Breast epithelium (tissue), 4 donors: ENCODE results near the gene CDCP2. TPM values are rescaled to one million over a fixed set of nuclear protein-coding genes. Genes with fewer than 3 reads are reported as not detected.
"Not testable (repeated sequence)": the region's sequence is repeated elsewhere in the genome, so short reads cannot be mapped to it uniquely, and the experiment has no call there.

Source experiments
- DNase-seq, 2 donors: peaks; one replicate each; pipeline ENCODE4 v3.0.0-alpha.2; 2019; ENCODE audit warnings: low spot score in 2 of 2
- H3K27ac ChIP-seq, 2 donors: fragments of 200-600 bp; sonication (generic) in 1 of 2; one replicate each; pipeline ENCODE4 v1.5.1; 2016 to 2019; ENCODE audit warnings: mild to moderate bottlenecking in 1 of 2
- H3K27me3 ChIP-seq, 2 donors: fragments of 200-600 bp; sonication (generic) in 1 of 2; one replicate each; pipeline versions ENCODE4 v1.5.1 to v1.6.0; 2017 to 2019; ENCODE audit warnings: control low read depth in 1 of 2, mild to moderate bottlenecking in 1 of 2
- H3K36me3 ChIP-seq: fragments of 200-600 bp; one replicate; pipeline ENCODE4 v1.5.1; 2019
- H3K4me1 ChIP-seq, 2 donors: fragments of 200-600 bp; sonication (generic); one replicate each; pipeline ENCODE4 v1.5.1; 2016 to 2019; ENCODE audit warnings: control low read depth in 1 of 2
- H3K4me3 ChIP-seq, 3 donors: fragments of 200-600 bp; sonication (generic); 1 replicate in 2 of 3; 2 replicates in 1 of 3; pipeline ENCODE4 v1.5.1; 2016 to 2019; ENCODE audit warnings: mild to moderate bottlenecking in 3 of 3, moderate library complexity in 2 of 3
- H3K9me3 ChIP-seq, 2 donors: fragments of 200-600 bp; sonication (generic) in 1 of 2; one replicate each; pipeline ENCODE4 v1.5.1; 2016 to 2019; ENCODE audit warnings: control low read depth in 1 of 2
- POLR2A ChIP-seq: fragments of 450-650 bp; IDR thresholded peaks from one replicate; pipeline ENCODE4 v1.6.1; 2016; ENCODE audit warnings: antibody characterized with exemption, mild to moderate bottlenecking, moderate library complexity
- POLR2AphosphoS5 ChIP-seq, 3 donors: sonication (generic); formaldehyde crosslinking; IDR thresholded peaks; one replicate each; pipeline ENCODE4 v1.6.1; 2017; ENCODE audit warnings: antibody characterized with exemption in 3 of 3
- intact Hi-C: fragments of 100-400 bp; cut with DNase I; formaldehyde crosslinking; loops from one replicate; pipeline ENCODE4 v1.15.1; 2023; ENCODE audit warnings: low total_unique reads
- total RNA-seq, 3 donors: library from RNA; depleted of rRNA; stranded (reverse); fragments of >200 nt; gene quantifications; one replicate each; pipeline ENCODE4 v1.1.0, GENCODE V29; 2016
- TF ChIP-seq, protein P1 (sequence below), 3 donors: fragments of 450-650 bp; IDR thresholded peaks; one replicate each; pipeline ENCODE4 v1.5.1; 2016 to 2017; ENCODE audit warnings: antibody characterized with exemption in 3 of 3, mild to moderate bottlenecking in 3 of 3, moderate library complexity in 3 of 3

The CDCP2 gene
- total RNA-seq, 3 donors from 2014 or later, result 1.3 TPM; not detected in 2

DNA sequence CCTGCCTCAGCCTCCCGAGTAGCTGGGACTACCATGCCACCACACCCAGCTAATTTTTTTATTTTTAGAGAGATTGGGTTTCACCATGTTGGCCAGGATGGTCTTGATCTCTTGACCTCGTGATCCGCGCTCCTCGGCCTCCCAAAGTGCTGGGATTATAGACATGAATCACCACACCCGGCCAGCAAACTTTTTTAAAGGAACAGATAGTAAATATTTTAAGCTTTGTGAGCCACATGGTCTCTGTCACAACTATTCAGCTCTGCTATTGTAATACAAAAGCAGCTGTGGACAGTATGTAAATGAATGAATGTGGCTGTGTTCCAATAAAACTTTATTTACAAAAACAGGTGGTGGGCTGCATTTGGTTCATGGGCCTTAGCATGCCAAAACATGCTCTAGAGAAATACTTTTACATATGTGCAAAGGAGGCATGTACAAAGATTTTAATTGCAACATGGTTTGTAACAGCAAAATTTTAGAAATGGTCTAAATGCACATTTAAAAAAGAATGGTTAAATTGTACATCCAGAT, 47.0 kb downstream of the CDCP2 start:
- H3K36me3 ChIP-seq, result no peaks in the 10 kb centered on the region
- H3K9me3 ChIP-seq, result no peaks in the 10 kb centered on the region
- H3K27me3 ChIP-seq, result no peaks in the 10 kb centered on the region
- DNase-seq, result no peak
- TF ChIP-seq, protein P1, sequence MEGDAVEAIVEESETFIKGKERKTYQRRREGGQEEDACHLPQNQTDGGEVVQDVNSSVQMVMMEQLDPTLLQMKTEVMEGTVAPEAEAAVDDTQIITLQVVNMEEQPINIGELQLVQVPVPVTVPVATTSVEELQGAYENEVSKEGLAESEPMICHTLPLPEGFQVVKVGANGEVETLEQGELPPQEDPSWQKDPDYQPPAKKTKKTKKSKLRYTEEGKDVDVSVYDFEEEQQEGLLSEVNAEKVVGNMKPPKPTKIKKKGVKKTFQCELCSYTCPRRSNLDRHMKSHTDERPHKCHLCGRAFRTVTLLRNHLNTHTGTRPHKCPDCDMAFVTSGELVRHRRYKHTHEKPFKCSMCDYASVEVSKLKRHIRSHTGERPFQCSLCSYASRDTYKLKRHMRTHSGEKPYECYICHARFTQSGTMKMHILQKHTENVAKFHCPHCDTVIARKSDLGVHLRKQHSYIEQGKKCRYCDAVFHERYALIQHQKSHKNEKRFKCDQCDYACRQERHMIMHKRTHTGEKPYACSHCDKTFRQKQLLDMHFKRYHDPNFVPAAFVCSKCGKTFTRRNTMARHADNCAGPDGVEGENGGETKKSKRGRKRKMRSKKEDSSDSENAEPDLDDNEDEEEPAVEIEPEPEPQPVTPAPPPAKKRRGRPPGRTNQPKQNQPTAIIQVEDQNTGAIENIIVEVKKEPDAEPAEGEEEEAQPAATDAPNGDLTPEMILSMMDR (IDR thresholded peaks at IDR 0.05), result no peak
- no peak for TF ChIP-seq POLR2AphosphoS5 (IDR thresholded peaks at IDR 0.05)
- no peak for TF ChIP-seq POLR2A
- no peak overlapping the region for H3K4me3 ChIP-seq
- no peaks in the 10 kb centered on the region for H3K4me1 ChIP-seq
- intact Hi-C loops, result no loop called here
- H3K27ac ChIP-seq, result no peak overlapping the region

DNA sequence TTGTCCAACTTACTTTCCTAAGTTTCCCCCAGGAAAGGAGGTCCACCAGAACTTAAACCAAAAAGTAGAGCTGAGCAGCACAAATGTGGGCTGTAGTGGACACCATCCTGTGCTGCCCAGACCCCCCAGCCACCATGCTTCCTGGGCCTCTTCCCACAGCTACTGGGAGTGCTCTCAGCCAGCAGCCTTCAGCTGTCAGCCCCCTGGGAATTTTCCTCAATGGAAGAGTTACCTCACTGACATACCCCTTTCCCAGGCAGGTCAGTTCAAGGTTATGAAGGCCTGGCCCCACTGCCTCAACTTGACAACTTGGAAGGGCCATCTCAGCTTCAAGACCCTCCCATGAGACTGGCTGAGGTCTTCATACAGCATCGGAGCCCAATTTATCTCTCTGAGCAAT, 47.7 kb downstream of the CDCP2 start:
- Histone ChIP-seq H3K4me1 (no peaks in the 10 kb centered on the region), H3K27ac (no peak overlapping the region), H3K36me3 (no peaks in the 10 kb centered on the region), H3K4me3 (no peak overlapping the region), H3K9me3 (no peaks in the 10 kb centered on the region), H3K27me3 (no peaks in the 10 kb centered on the region)
- intact Hi-C loops, result no loop called here
- TF ChIP-seq, protein P1 (IDR thresholded peaks at IDR 0.05), result no peak
- TF ChIP-seq POLR2AphosphoS5 (IDR thresholded peaks at IDR 0.05) (no peak), POLR2A (no peak)
- no peak for DNase-seq

GRCh38 chr1:54104613-54105012, 48.2 kb downstream of the CDCP2 start:
- H3K4me3 ChIP-seq, H3K27ac ChIP-seq, H3K27me3 ChIP-seq, intact Hi-C loops, H3K9me3 ChIP-seq, H3K4me1 ChIP-seq, DNase-seq, H3K36me3 ChIP-seq: not testable (repeated sequence)

DNA sequence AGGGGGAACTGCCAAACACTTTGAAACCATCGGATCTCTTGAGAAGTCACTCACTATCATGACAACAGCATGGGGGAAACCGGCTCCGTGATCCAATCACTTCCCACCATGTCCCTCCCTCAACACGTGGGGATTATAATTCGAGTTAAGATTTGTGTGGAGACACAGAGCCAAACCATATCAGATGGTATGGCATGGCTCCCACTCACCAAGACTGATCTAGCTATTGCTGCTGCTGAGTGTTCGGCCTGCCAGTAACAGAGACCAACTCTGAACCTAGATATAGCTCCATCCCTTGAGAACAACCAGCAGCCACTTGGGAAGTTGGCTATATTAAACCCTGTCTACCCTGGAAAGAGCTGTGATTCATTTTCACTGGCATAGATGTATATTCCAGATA, 49.4 kb downstream of the CDCP2 start:
- TF ChIP-seq, protein P1 (IDR thresholded peaks at IDR 0.05), result no peak
- TF ChIP-seq POLR2A, result no peak
- TF ChIP-seq POLR2AphosphoS5 (IDR thresholded peaks at IDR 0.05), result no peak
- intact Hi-C loops, result no loop called here
- no peaks in the 10 kb centered on the region for H3K27me3 ChIP-seq
- H3K4me3 ChIP-seq, result no peak overlapping the region
- H3K36me3 ChIP-seq, result no peaks in the 10 kb centered on the region
- no peak for DNase-seq
- H3K27ac ChIP-seq, result no peak overlapping the region
- no peaks in the 10 kb centered on the region for H3K4me1 ChIP-seq
- H3K9me3 ChIP-seq, result no peaks in the 10 kb centered on the region

DNA sequence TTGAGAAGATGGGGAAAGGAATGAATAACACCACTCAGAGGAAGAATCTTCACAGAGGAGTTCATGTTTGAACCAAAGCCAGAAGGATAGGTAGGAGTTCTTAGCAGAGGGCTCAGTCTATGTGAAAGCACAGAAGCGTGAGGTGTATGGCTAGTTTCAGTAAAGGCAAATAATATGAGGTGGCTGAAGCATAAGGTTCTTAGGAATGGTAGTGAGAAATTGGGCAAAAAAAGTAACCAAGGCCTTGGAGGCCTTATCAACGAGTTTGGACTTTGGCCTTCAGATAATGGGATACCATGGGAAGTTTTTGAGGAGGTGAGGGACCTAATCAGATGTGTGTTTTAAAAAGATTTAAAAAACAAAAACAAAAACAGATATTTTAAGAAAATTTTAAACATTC, 52.3 kb downstream of the CDCP2 start:
- H3K9me3 ChIP-seq, result no peaks in the 10 kb centered on the region
- H3K4me1 ChIP-seq, result no peaks in the 10 kb centered on the region
- H3K27ac ChIP-seq, result no peak overlapping the region
- TF ChIP-seq POLR2AphosphoS5 (IDR thresholded peaks at IDR 0.05) (no peak), POLR2A (no peak)
- TF ChIP-seq, protein P1 (IDR thresholded peaks at IDR 0.05), result no peak
- H3K36me3 ChIP-seq, result no peaks in the 10 kb centered on the region
- intact Hi-C loops, result no loop called here
- H3K27me3 ChIP-seq, result no peaks in the 10 kb centered on the region
- no peak for DNase-seq
- no peak overlapping the region for H3K4me3 ChIP-seq
